ENCODE results near the gene ATP13A2.
"Not testable (repeated sequence)": the region's sequence is repeated elsewhere in the genome, so short reads cannot be mapped to it uniquely, and the experiment has no call there.

The ATP13A2 gene

GRCh38 chr1:16956775-16957174 is 55.0 kb downstream of the ATP13A2 start:
- no peak for DNase-seq

- no peak for DNase-seq
Measured at GRCh38 chr1:16955186-16955585, 56.5 kb downstream of the ATP13A2 start.

- no peak for DNase-seq
Measured at GRCh38 chr1:16954579-16954978, 57.1 kb downstream of the ATP13A2 start.

GRCh38 chr1:16952376-16952775 is 59.4 kb downstream of the ATP13A2 start:
- not testable (repeated sequence) for DNase-seq

- peak; percentile 28 for DNase-seq
Measured at GRCh38 chr1:16949026-16949425, 62.7 kb downstream of the ATP13A2 start.

GRCh38 chr1:16948282-16948891 is 63.3 kb downstream of the ATP13A2 start:
- not testable (repeated sequence) for DNase-seq

GRCh38 chr1:16946646-16947045 is 65.1 kb downstream of the ATP13A2 start:
- DNase-seq, result no peak

GRCh38 chr1:16946185-16946584 is 65.5 kb downstream of the ATP13A2 start:
- not testable (repeated sequence) for DNase-seq

GRCh38 chr1:16945512-16945911 is 66.2 kb downstream of the ATP13A2 start:
- DNase-seq, result not testable (repeated sequence)

- DNase-seq, result no peak
Measured at GRCh38 chr1:16944038-16944437, 67.7 kb downstream of the ATP13A2 start.

GRCh38 chr1:16939386-16940180 is 72.1 kb downstream of the ATP13A2 start:
- not testable (repeated sequence) for DNase-seq

- no peak for DNase-seq
Measured at GRCh38 chr1:16938351-16939321, 73.1 kb downstream of the ATP13A2 start.

- not testable (repeated sequence) for DNase-seq
Measured at GRCh38 chr1:16936580-16936979, 75.1 kb downstream of the ATP13A2 start.
